ENCODE results near the gene ANKRD44. TPM values are rescaled to one million over a fixed set of nuclear protein-coding genes. Genes with fewer than 3 reads are reported as not detected.
A peak's percentile ranks its signal among the peaks of the same experiment; 100 is the strongest.

The ANKRD44 gene
- polyA plus RNA-seq, 2 of the 4 experiments (the other 2 are of a cell fraction): 0.97 to 5.9 TPM

DNA sequence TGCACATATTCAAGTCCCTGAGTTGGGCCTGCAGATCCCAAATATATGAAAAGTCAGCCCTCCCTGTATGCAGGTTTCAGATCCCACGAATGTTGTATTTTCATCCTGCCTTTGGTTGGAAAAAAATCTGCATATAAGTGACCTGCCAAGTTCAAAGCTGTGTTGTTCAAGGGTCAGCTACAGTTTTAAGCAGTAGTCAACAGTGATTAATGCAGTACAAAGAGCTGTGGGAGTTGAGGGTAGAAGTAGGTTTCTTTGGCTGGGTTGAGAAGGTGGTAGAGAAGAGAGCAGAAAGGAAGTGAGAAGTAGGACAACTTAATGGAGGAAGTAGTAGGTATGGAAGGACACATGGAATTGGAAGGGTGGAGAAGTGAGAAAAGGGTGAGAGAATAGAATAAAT lies 127.9 kb downstream of the ANKRD44 start (continued):
- no peak for TF ChIP-seq CHD2 (IDR thresholded peaks at IDR 0.05; ENCODE audit: low read length, partially characterized antibody)
- no peak for TF ChIP-seq NFE2L2 (conservative IDR thresholded peaks at IDR 0.05; ENCODE audit: low read length)
- TF ChIP-seq JUNB (IDR thresholded peaks at IDR 0.05): no peak
- TF ChIP-seq RARB (CRISPR knock-in tag; IDR thresholded peaks at IDR 0.05): no peak
- TF ChIP-seq CHD4 (IDR thresholded peaks at IDR 0.05; ENCODE audit: borderline replicate concordance): no peak
- no peak for TF ChIP-seq HOXB5 (CRISPR knock-in tag; IDR thresholded peaks at IDR 0.05)
- TF ChIP-seq, protein P1, sequence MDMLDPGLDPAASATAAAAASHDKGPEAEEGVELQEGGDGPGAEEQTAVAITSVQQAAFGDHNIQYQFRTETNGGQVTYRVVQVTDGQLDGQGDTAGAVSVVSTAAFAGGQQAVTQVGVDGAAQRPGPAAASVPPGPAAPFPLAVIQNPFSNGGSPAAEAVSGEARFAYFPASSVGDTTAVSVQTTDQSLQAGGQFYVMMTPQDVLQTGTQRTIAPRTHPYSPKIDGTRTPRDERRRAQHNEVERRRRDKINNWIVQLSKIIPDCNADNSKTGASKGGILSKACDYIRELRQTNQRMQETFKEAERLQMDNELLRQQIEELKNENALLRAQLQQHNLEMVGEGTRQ (IDR thresholded peaks at IDR 0.05): no peak

DNA sequence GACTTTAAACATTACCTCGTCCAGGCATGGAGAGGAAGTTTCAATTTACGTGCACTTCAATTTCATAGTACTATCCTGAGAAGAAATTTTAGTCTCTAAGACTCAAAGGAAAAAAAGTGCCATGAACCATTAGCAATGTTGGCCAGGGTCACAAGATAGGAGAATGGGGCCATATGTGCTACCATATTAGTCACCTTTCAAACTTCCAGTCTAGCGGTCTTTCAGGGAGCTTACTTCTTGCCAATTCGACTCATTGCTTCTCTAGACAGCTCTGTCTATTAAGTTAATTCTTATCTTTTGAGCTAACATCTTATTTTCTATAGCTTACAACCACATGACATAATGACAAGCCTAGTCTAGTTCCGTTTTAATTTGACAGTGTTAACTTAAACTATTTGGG lies 129.1 kb downstream of the ANKRD44 start:
- H3K4me2 ChIP-seq: no peak overlapping the region
- ChIA-PET POLR2A (no interaction called here), CTCF (interaction anchor here (1.1 to 2.9 kb wide), 4 partner anchors 10 to 130 kb away, joined by 4 to 16 read pairs (median 6); no protein-coding TSS in a partner anchor)
- TF ChIP-seq, protein P2, sequence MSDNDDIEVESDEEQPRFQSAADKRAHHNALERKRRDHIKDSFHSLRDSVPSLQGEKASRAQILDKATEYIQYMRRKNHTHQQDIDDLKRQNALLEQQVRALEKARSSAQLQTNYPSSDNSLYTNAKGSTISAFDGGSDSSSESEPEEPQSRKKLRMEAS (IDR thresholded peaks at IDR 0.05): no peak
- TF ChIP-seq EP300 (IDR thresholded peaks at IDR 0.05): no peak
- TF ChIP-seq HOXA7 (CRISPR knock-in tag; IDR thresholded peaks at IDR 0.05): no peak
- TF ChIP-seq GATA3 (IDR thresholded peaks at IDR 0.05; ENCODE audit: borderline replicate concordance): no peak
- H3K4me1 ChIP-seq: 0 out of 3 replicates have a peak, but pooled peaks cover 4% of the 10 kb centered on the region
- no peak overlapping the region for H3K27ac ChIP-seq
- H3K9me3 ChIP-seq: no peaks in the 10 kb centered on the region
- no peak for FAIRE-seq
- WGBS (ENCODE audit: missing lambda C conversion rate): 61% methylated on average over 5 of the region's 5 CpGs
- DNase-seq (ENCODE audit: low read depth in 1 of 2, low spot score in 1 of 2): no peak
- no peak for ATAC-seq
- H3K4me3 ChIP-seq: no peak overlapping the region

DNA sequence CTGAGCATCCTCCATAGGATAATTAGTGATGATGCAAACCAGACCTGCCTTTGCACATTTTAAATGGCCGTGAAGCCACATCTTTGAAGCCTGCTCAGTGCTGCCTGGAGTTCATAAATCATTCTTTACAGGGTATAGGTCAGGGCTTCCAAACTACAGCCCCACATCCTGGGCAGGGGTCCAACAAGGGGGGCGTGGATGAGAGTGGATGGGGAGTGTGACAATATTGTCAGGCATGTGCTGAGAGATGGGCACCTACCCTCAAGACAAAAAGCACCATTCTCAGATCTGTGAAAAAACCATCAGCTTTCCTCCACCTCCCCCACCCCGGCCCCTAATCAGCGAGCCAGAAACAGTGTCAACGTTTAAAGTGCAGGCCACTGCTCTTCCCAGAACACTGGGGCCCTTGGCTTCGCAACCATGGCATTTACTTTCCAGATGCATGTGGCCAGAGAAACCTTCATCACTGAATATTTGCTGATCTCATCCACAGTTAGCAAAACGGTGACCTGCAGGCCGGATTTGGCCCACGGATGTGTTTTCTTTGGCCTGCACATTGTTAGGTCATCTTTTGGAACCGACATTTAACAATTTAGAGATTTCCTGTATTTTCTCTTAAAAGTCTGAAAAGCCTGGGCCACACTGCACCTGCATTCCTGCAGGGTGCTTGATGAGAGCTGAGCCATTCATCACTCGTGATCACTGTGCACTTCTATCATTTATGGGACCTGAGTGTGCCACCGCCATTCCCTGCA lies 130.7 kb downstream of the ANKRD44 start:
- ChIA-PET CTCF (interaction anchor here (1.0 to 2.9 kb wide), 5 partner anchors 11 to 131 kb away, joined by 4 to 16 read pairs (median 5); no protein-coding TSS in a partner anchor), POLR2A (no interaction called here)
- ATAC-seq (no peak), FAIRE-seq (no peak), DNase-seq (ENCODE audit: low read depth in 1 of 2, low spot score in 1 of 2) (peak in 1 of 2 experiments; percentile 11)
- H3K27ac ChIP-seq: 0 out of 6 replicates have a peak overlapping the region, but pooled peaks of 1 of the 2 experiments have one; percentile 3
- no peak for TF ChIP-seq HOXA7 (CRISPR knock-in tag; IDR thresholded peaks at IDR 0.05)
- TF ChIP-seq, protein P3, sequence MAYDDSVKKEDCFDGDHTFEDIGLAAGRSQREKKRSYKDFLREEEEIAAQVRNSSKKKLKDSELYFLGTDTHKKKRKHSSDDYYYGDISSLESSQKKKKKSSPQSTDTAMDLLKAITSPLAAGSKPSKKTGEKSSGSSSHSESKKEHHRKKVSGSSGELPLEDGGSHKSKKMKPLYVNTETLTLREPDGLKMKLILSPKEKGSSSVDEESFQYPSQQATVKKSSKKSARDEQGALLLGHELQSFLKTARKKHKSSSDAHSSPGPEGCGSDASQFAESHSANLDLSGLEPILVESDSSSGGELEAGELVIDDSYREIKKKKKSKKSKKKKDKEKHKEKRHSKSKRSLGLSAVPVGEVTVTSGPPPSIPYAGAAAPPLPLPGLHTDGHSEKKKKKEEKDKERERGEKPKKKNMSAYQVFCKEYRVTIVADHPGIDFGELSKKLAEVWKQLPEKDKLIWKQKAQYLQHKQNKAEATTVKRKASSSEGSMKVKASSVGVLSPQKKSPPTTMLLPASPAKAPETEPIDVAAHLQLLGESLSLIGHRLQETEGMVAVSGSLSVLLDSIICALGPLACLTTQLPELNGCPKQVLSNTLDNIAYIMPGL (CRISPR knock-in tag; IDR thresholded peaks at IDR 0.05; ENCODE audit: borderline replicate concordance): no peak
- no peak for TF ChIP-seq HOXB13 (CRISPR knock-in tag; IDR thresholded peaks at IDR 0.05; ENCODE audit: low read depth)
- TF ChIP-seq, protein P4, sequence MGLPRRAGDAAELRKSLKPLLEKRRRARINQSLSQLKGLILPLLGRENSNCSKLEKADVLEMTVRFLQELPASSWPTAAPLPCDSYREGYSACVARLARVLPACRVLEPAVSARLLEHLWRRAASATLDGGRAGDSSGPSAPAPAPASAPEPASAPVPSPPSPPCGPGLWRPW (IDR thresholded peaks at IDR 0.05): no peak
- no peak for TF ChIP-seq NFE2L2 (conservative IDR thresholded peaks at IDR 0.05; ENCODE audit: low read length)
- TF ChIP-seq GATA3 (IDR thresholded peaks at IDR 0.05; ENCODE audit: borderline replicate concordance): no peak
- no peak for TF ChIP-seq MYC (IDR thresholded peaks at IDR 0.05; ENCODE audit: borderline replicate concordance, low read length)
- TF ChIP-seq, protein P2 (IDR thresholded peaks at IDR 0.05): no peak
- 0 out of 3 replicates have a peak, but pooled peaks cover 4% of the 10 kb centered on the region for H3K4me1 ChIP-seq
- no peaks in the 10 kb centered on the region for H3K9me3 ChIP-seq
- H3K4me2 ChIP-seq: no peak overlapping the region
- WGBS (ENCODE audit: missing lambda C conversion rate): 56% methylated on average over 12 of the region's 12 CpGs
- H3K4me3 ChIP-seq: no peak overlapping the region

DNA sequence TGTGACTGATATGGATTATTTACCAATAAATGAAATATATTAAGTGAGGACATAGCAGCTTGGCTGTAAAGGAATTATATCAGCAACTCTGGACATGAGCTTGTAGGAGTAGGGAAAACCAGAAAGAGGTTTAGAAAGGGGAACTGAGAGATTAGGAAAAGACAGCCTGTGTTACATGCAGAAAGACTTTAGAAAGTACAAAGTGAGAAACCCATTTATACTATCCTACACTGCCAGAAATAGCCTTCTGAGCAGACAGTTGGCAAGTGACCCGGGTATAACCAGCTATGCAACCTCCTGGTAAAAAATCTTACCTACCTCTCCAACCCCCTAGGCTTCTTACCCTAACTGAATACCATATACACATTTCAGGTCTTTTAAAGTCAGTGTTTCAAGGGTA lies 134.1 kb downstream of the ANKRD44 start:
- ChIA-PET POLR2A (no interaction called here), CTCF (interaction anchor here (1.2 kb wide), 1 partner anchor 14 kb away, joined by 4 read pairs; no protein-coding TSS in a partner anchor)
- DNase-seq (ENCODE audit: low read depth in 1 of 2, low spot score in 1 of 2) (no peak), ATAC-seq (no peak), FAIRE-seq (no peak)
- H3K4me3 ChIP-seq: no peak overlapping the region
- H3K9me3 ChIP-seq: no peaks in the 10 kb centered on the region
- H3K27ac ChIP-seq: no peak overlapping the region
- no peak overlapping the region for H3K4me2 ChIP-seq
- 0% methylated on average over 1 of the region's 1 CpG for WGBS (ENCODE audit: missing lambda C conversion rate)
- H3K4me1 ChIP-seq: 0 out of 3 replicates have a peak, but pooled peaks cover 4% of the 10 kb centered on the region
- TF ChIP-seq EHMT2 (IDR thresholded peaks at IDR 0.05; ENCODE audit: low read depth): no peak
- no peak for TF ChIP-seq CBX2 (IDR thresholded peaks at IDR 0.05; ENCODE audit: borderline replicate concordance, low read depth)
- TF ChIP-seq MYC (IDR thresholded peaks at IDR 0.05; ENCODE audit: borderline replicate concordance, low read length): no peak
- no peak for TF ChIP-seq TFCP2L1 (CRISPR knock-in tag; IDR thresholded peaks at IDR 0.05)
- TF ChIP-seq SMC3 (IDR thresholded peaks at IDR 0.05): no peak
- TF ChIP-seq, protein P3 (CRISPR knock-in tag; IDR thresholded peaks at IDR 0.05; ENCODE audit: borderline replicate concordance): no peak
- TF ChIP-seq KDM5A (IDR thresholded peaks at IDR 0.05): no peak
- TF ChIP-seq, protein P5, sequence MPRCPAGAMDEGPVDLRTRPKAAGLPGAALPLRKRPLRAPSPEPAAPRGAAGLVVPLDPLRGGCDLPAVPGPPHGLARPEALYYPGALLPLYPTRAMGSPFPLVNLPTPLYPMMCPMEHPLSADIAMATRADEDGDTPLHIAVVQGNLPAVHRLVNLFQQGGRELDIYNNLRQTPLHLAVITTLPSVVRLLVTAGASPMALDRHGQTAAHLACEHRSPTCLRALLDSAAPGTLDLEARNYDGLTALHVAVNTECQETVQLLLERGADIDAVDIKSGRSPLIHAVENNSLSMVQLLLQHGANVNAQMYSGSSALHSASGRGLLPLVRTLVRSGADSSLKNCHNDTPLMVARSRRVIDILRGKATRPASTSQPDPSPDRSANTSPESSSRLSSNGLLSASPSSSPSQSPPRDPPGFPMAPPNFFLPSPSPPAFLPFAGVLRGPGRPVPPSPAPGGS (IDR thresholded peaks at IDR 0.05): no peak
- TF ChIP-seq NR3C1 (IDR thresholded peaks at IDR 0.05): no peak
- no peak for TF ChIP-seq JUNB (IDR thresholded peaks at IDR 0.05)
- no peak for TF ChIP-seq HOXB13 (CRISPR knock-in tag; IDR thresholded peaks at IDR 0.05; ENCODE audit: low read depth)
- no peak for TF ChIP-seq RARB (CRISPR knock-in tag; IDR thresholded peaks at IDR 0.05)
- TF ChIP-seq ESRRA (IDR thresholded peaks at IDR 0.05; ENCODE audit: borderline replicate concordance, low read length): no peak
- TF ChIP-seq GATA3 (IDR thresholded peaks at IDR 0.05; ENCODE audit: borderline replicate concordance): no peak

All from A549 (cell line).